GM12865 (cell line): ENCODE measurements around the gene C22orf42.

Experiments used
- DNase-seq: peaks from one replicate; pipeline ENCODE4 v3.0.0; 2010; ENCODE audit warnings: low read depth
- H3K4me3 ChIP-seq: 2 replicates; pipeline ENCODE4 v1.5.1; 2011; ENCODE audit warnings: mild to moderate bottlenecking, low read depth, low read length, control low read depth
- TF ChIP-seq, protein P1 (sequence below): IDR thresholded peaks from 2 replicates; pipeline ENCODE4 v1.5.1; 2011; ENCODE audit warnings: low read length, control low read depth, low read depth, inconsistent platforms; ENCODE audit not compliant: insufficient read depth; ENCODE audit errors: missing control alignments

Gene C22orf42, protein sequence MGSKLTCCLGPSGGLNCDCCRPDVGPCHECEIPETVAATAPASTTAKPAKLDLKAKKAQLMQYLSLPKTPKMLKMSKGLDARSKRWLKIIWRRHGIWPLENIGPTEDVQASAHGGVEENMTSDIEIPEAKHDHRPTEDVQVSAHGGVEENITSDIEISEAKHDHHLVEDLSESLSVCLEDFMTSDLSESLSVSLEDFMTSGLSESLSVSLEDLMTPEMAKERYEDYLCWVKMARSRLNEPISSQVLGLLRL

DNA sequence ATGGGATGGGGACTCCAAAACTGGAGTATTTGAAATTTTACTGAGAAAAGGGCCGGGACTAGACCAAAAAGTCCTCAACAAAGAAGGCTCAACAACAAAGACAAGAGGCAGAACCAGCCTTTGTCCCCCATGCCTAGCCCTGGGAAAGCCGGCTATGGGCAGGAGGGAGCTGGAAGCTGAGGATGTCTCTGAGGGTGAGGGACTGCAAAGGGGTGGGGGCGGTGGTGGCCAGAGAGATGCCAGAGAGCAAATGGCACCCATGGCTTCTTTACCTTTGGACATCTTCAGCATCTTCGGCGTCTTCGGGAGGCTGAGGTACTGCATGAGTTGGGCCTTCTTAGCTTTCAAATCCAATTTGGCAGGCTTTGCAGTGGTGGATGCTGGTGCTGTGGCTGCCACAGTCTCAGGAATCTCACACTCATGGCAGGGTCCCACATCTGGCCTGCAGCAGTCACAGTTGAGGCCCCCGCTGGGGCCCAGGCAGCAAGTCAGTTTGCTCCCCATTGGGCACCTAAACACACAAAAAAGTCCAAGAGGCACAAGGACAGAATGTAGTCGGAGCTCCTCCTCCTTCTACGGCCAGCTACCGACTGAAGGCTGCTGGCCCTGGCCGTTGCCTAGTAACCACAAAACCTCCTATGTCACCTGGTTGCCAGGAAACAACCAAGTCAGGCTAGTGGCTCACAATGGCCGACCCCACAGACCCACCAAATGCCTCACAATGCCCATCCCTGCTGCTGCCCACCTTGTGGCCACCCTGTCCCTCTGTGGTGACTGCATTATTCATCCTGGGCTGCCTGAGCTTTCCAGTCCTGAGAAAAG is at the start of gene C22orf42:
Gene C22orf42 (minus strand): TSS at position 592 of the 822 bp plus-strand sequence. CDS start 88 bp downstream, at position 504.
- DNase-seq: no peak
- TF ChIP-seq, protein P1, sequence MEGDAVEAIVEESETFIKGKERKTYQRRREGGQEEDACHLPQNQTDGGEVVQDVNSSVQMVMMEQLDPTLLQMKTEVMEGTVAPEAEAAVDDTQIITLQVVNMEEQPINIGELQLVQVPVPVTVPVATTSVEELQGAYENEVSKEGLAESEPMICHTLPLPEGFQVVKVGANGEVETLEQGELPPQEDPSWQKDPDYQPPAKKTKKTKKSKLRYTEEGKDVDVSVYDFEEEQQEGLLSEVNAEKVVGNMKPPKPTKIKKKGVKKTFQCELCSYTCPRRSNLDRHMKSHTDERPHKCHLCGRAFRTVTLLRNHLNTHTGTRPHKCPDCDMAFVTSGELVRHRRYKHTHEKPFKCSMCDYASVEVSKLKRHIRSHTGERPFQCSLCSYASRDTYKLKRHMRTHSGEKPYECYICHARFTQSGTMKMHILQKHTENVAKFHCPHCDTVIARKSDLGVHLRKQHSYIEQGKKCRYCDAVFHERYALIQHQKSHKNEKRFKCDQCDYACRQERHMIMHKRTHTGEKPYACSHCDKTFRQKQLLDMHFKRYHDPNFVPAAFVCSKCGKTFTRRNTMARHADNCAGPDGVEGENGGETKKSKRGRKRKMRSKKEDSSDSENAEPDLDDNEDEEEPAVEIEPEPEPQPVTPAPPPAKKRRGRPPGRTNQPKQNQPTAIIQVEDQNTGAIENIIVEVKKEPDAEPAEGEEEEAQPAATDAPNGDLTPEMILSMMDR: no peak
- no peak within 1 kb of the TSS for H3K4me3 ChIP-seq

DNA sequence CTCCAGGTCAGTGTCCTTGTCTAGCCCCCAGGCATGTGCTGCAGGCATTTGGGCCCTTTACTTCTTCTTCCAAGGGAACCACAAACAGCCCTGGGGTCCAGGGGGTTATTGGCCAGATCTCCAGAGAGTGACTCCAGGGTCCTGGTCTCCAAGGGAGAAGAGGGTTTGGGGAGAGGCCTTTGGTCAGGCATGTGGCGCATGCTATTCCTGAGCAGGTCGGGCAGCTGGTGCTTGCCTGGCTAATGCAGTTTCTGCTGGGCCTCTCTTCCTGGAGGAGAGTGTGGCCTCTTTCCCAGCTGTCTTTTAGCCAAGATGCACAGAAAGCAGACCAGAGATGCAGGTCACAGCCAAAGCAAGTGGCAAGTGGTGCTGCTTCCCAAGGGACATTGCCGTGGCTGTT is 49.6 kb upstream of the C22orf42 start:
- TF ChIP-seq, protein P1: no peak
- no peak for DNase-seq
- no peak overlapping the region for H3K4me3 ChIP-seq

DNA sequence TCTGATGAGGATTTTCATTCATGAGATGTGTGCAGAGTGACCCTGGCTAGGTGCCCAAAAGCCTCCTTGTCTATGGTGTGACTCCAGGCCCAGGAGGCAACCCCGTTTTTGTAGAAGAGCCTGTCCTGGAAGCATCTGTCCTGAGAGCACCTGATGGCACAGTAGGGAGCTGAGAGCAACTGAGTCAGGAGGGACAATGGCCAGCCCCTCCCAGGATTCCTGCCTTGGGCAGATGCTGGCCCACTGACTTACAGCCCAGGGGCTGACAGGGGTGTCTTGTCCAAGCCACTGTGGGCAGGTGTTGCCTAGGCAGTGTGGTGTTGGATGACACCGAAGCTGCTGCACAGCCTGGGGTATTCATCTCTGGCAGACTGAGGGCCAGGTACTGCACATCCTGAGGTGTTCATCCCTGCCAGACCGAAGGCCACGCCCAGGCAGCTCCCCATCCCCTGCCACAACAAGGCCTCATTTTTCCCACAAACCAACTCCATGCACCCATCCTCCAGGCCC is 48.9 kb upstream of the C22orf42 start:
- no peak overlapping the region for H3K4me3 ChIP-seq
- TF ChIP-seq, protein P1: no peak
- DNase-seq: no peak

DNA sequence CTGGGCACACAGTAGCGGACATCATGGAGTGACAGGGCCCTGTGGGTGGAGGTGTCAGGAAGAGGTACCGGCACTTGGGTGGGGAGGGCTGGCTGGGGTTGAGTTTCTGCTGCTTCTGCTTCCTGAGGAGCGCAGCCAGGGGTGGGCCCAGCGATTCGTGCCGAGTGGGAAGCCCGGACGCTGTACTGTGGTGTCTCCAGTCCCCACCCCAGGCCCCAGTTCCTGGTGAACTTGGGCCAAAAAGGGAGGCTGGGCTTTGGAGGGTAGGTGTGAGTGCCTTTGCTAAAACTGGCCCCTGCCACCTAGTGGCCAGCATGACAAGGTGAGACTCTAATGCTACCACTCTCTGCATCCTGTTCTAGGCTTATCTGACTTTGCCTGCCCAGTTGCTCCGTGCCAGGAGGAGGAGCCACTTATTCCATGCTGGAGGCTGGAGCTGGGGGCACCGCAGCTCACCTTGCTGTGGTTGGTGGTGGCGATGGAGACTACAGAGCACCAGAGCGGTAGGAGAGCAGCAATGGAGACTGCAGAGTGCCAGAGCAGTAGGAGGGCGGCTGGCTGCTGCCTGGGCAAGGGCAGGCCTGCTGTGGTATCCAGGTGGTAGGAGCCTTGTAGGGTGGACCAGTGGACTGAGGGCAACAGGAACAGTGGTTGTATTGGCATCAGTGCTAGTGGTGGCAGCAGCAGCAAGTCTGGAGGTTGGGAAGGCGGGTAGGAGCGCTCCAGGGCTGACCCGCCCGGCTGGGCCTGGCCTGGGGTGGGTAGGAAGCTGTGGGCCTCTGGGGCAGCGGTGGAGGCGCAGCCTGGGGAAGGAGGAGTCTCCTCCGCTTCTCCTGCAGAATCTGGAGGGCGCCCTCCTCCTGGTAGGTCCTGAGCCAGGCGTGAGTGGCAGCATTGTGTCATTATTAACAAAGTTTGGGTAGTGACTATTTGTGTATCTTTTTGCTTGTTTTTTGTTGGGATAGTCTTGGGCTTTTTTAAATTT is 48.0 kb upstream of the C22orf42 start:
- no peak overlapping the region for H3K4me3 ChIP-seq
- TF ChIP-seq, protein P1: peak; percentile 67
- DNase-seq: peak; percentile 54

DNA sequence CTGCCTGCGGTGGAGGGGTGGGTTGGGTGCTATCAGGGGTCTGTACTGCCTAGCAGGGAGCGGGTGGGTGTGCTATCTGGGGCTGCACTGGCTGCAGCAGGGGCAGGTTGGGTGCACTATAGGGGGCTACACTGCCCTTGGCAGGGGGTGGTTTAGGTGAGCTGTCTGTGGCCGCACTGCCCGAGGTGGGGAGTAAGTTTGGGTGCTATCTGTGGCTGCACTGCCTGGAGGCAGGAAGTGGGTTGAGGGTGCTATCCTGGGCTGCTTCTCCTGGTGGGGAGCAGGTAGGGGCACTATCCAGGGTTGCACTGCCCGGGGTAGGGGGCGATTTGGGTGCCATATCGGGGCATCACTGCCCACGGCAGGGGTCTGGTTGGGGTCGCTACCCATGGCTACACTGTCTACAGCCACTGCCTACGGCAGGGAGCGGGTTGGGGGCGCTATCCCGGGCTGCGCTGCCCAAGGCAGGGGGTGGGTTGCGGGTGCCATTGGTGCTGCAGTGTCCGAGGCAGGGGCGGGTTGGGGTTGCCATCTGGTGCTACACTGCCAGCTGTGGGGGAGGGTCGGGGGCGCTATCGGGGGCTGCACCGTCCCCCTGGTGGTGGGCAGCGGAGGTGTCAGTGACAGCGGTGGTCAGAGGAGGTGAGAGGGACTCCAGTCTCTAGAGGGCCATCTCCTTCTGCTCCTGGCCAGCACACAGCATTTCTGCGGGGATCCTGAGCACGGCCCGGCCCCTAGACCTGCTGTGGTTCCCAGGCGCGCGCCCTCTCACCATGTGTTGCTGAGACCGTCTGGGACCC is 47.1 kb upstream of the C22orf42 start:
- no peak for DNase-seq
- TF ChIP-seq, protein P1: peak; percentile 4
- no peak overlapping the region for H3K4me3 ChIP-seq
